NOMO-1 treated with dmso at 0.1 percent for 144 hours (cell line): ENCODE data around the gene TMPRSS3.

Source experiments
- DNase-seq: peaks from one replicate; lab custom pipeline; 2025; ENCODE audit not compliant: unreplicated experiment; lab: John Stamatoyannopoulos, UW

TMPRSS3 gene

GRCh38 chr21:42395905-42396651, at the start of gene TMPRSS3:
TSS of gene TMPRSS3 (minus strand) at chr21:42396052. CDS start at chr21:42395417, 635 bp downstream.
- DNase-seq, result no peak

- DNase-seq, result no peak
Observed at GRCh38 chr21:42445311-42445710, 49.5 kb upstream of the TMPRSS3 start.

- no peak for DNase-seq
Observed at GRCh38 chr21:42444745-42445059, 48.9 kb upstream of the TMPRSS3 start.

GRCh38 chr21:42443876-42444744, 48.3 kb upstream of the TMPRSS3 start:
- no peak for DNase-seq

- DNase-seq, result no peak
Observed at GRCh38 chr21:42443181-42443785, 47.4 kb upstream of the TMPRSS3 start.

- no peak for DNase-seq
Observed at GRCh38 chr21:42441963-42442362, 46.1 kb upstream of the TMPRSS3 start.

- DNase-seq, result no peak
Observed at GRCh38 chr21:42440187-42440792, 44.4 kb upstream of the TMPRSS3 start.

- DNase-seq, result no peak
Observed at GRCh38 chr21:42439284-42440186, 43.7 kb upstream of the TMPRSS3 start.

- DNase-seq, result no peak
Observed at GRCh38 chr21:42438316-42439205, 42.7 kb upstream of the TMPRSS3 start.

GRCh38 chr21:42437786-42438185, 41.9 kb upstream of the TMPRSS3 start:
- no peak for DNase-seq

GRCh38 chr21:42436914-42437313, 41.1 kb upstream of the TMPRSS3 start:
- DNase-seq, result no peak

- DNase-seq, result no peak
Observed at GRCh38 chr21:42435833-42436232, 40.0 kb upstream of the TMPRSS3 start.

- DNase-seq, result no peak
Observed at GRCh38 chr21:42435401-42435800, 39.5 kb upstream of the TMPRSS3 start.

GRCh38 chr21:42434884-42435283, 39.0 kb upstream of the TMPRSS3 start:
- no peak for DNase-seq

GRCh38 chr21:42433946-42434551, 38.2 kb upstream of the TMPRSS3 start:
- no peak for DNase-seq

- no peak for DNase-seq
Observed at GRCh38 chr21:42432695-42433094, 36.8 kb upstream of the TMPRSS3 start.

- DNase-seq, result no peak
Observed at GRCh38 chr21:42431196-42431595, 35.3 kb upstream of the TMPRSS3 start.

GRCh38 chr21:42430521-42430920, 34.7 kb upstream of the TMPRSS3 start:
- DNase-seq, result no peak

- DNase-seq, result no peak
Observed at GRCh38 chr21:42429856-42430255, 34.0 kb upstream of the TMPRSS3 start.
